Keratinocyte (primary cell): Measurements from ENCODE around the gene MYPN. TPM values are rescaled to one million over a fixed set of nuclear protein-coding genes. Genes with fewer than 3 reads are reported as not detected.
A peak's percentile ranks its signal among the peaks of the same experiment; 100 is the strongest.

Source experiments
- DNase-seq: peaks from one replicate; pipeline ENCODE4 v3.0.0-alpha.2; 2011; ENCODE audit warnings: low read depth, missing footprints, low spot score
- FAIRE-seq: peaks from 2 replicates; lab custom pipeline; 2011; peaks lifted over from hg19 to GRCh38; lab: Jason Lieb, UNC
- H2AFZ ChIP-seq: 2 replicates; pipeline ENCODE4 v1.6.0; 2012; ENCODE audit warnings: low read length, control low read depth, inconsistent platforms; ENCODE audit not compliant: control insufficient read depth
- H3K27ac ChIP-seq: 2 replicates; pipeline ENCODE4 v1.5.1; 2011; ENCODE audit warnings: low read length; ENCODE audit not compliant: control insufficient read depth, insufficient read depth
- H3K27me3 ChIP-seq: 3 replicates; pipeline ENCODE4 v1.6.0; 2011; ENCODE audit warnings: low read length; ENCODE audit not compliant: control insufficient read depth, insufficient read depth; ENCODE audit errors: extremely low read depth
- H3K36me3 ChIP-seq, 2 experiments: 2 replicates in 1 of 2; 3 replicates in 1 of 2; pipeline ENCODE4 v1.5.1; 2011; ENCODE audit warnings: low read length in 2 of 2, mild to moderate bottlenecking in 1 of 2; ENCODE audit not compliant: control insufficient read depth in 2 of 2, insufficient read depth in 2 of 2; ENCODE audit errors: extremely low read depth in 1 of 2
- H3K4me1 ChIP-seq: 3 replicates; pipeline ENCODE4 v1.5.1; 2011; ENCODE audit warnings: low read length; ENCODE audit not compliant: control insufficient read depth, insufficient read depth; ENCODE audit errors: extremely low read depth
- H3K4me2 ChIP-seq: 3 replicates; pipeline ENCODE4 v1.6.0; 2011; ENCODE audit warnings: low read depth, low read length; ENCODE audit not compliant: control insufficient read depth, insufficient read depth; ENCODE audit errors: extremely low read depth
- H3K4me3 ChIP-seq, 3 experiments: fragments of 200-600 bp in 1 of 3; sonication (generic) in 1 of 3; 2 replicates in 2 of 3; 3 replicates in 1 of 3; pipeline ENCODE4 v1.5.1; 2011 to 2016; ENCODE audit warnings: low read length in 3 of 3, mild to moderate bottlenecking in 3 of 3, control low read depth in 2 of 3, inconsistent platforms in 1 of 3, low read depth in 1 of 3, mixed read lengths in 1 of 3, mixed run types in 1 of 3, moderate library complexity in 1 of 3; ENCODE audit not compliant: control insufficient read depth in 2 of 3, insufficient read depth in 2 of 3; ENCODE audit errors: extremely low read depth in 1 of 3
- H3K79me2 ChIP-seq: 2 replicates; pipeline ENCODE4 v1.6.0; 2012; ENCODE audit warnings: low read length; ENCODE audit not compliant: control insufficient read depth, insufficient read depth
- H3K9ac ChIP-seq: 3 replicates; pipeline ENCODE4 v1.6.0; 2011; ENCODE audit warnings: low read length; ENCODE audit not compliant: control insufficient read depth, insufficient read depth; ENCODE audit errors: extremely low read depth
- H3K9me1 ChIP-seq: 3 replicates; pipeline ENCODE4 v1.6.0; 2011; ENCODE audit warnings: low read length; ENCODE audit not compliant: control insufficient read depth, insufficient read depth; ENCODE audit errors: extremely low read depth
- H3K9me3 ChIP-seq: 2 replicates; pipeline ENCODE4 v1.5.1; 2012; ENCODE audit warnings: low read depth, low read length; ENCODE audit not compliant: control insufficient read depth
- H4K20me1 ChIP-seq: 3 replicates; pipeline ENCODE4 v1.6.0; 2011; ENCODE audit warnings: low read length; ENCODE audit not compliant: control insufficient read depth, insufficient read depth; ENCODE audit errors: extremely low read depth
- CTCF ChIP-seq, 3 experiments: IDR thresholded peaks in 1 of 3; conservative IDR thresholded peaks in 1 of 3; optimal IDR thresholded peaks in 1 of 3; 2 replicates in 2 of 3; 3 replicates in 1 of 3; pipeline versions ENCODE3 to v1.5.1; 2011; ENCODE audit warnings: low read length in 3 of 3, mild to moderate bottlenecking in 3 of 3, moderate library complexity in 2 of 3, control low read depth in 1 of 3, inconsistent platforms in 1 of 3; ENCODE audit not compliant: insufficient read depth in 2 of 3; ENCODE audit errors: extremely low read depth in 1 of 3
- EZH2 ChIP-seq: IDR thresholded peaks from one replicate; pipeline ENCODE4 v1.6.1; 2012; ENCODE audit warnings: inconsistent platforms, mild to moderate bottlenecking, low read length, moderate library complexity
- dilution Hi-C: fragments of 300-500 bp; cut with MboI; formaldehyde crosslinking; loops from one replicate; pipeline ENCODE4 v1.7.0; 2020; ENCODE audit warnings: low sequenced_read_pairs; ENCODE audit not compliant: extremely low pct_ligation_motif_present
- polyA plus RNA-seq, 5 experiments: library from polyadenylated mRNA; depleted of rRNA in 3 of 5; stranded (reverse) in 3 of 5; stranded (forward) in 1 of 5; unstranded in 1 of 5; fragments of >200 nt; gene quantifications; 1 replicate in 1 of 5; 2 replicates in 3 of 5; 3 replicates in 1 of 5; pipeline versions ENCODE4 v1.2.1 to v1.2.3, GENCODE V29; 2011 to 2012; ENCODE audit warnings: missing spikeins in 2 of 5, low read depth in 1 of 5, low replicate concordance in 1 of 5

MYPN gene
- polyA plus RNA-seq, 1 donor (not counting 4 experiments of a cell fraction or from before 2014, with no cell fraction given), result 0.42 TPM

- Histone ChIP-seq H4K20me1 (no peaks in the 10 kb centered on the region), H3K27ac (no peak overlapping the region), H3K36me3 (no peaks in the 10 kb centered on the region), H3K9me3 (no peaks in the 10 kb centered on the region), H3K27me3 (no peaks in the 10 kb centered on the region), H3K9me1 (no peaks in the 10 kb centered on the region), H3K4me3 (no peak overlapping the region), H3K4me2 (no peak overlapping the region), H3K79me2 (no peaks in the 10 kb centered on the region), H3K9ac (no peak overlapping the region), H2AFZ (no peak overlapping the region), H3K4me1 (peaks cover 4% of the 10 kb centered on the region)
- DNase-seq (no peak), FAIRE-seq (no peak)
- dilution Hi-C loops, result no loop called here
- TF ChIP-seq EZH2, result no peak
Measured at GRCh38 chr10:68233046-68233445, 123.8 kb downstream of the MYPN start.

GRCh38 chr10:68235111-68235510 is 125.8 kb downstream of the MYPN start:
- peaks cover 4% of the 10 kb centered on the region for H3K4me1 ChIP-seq
- H3K27me3 ChIP-seq, result no peaks in the 10 kb centered on the region
- TF ChIP-seq EZH2 (no peak), CTCF (optimal IDR thresholded peaks at IDR 0.05 in 1 of 3, IDR thresholded peaks at IDR 0.05 in 1 of 3, conservative IDR thresholded peaks at IDR 0.05 in 1 of 3; ENCODE audit: extremely low read depth in 1 of 3, insufficient read depth in 2 of 3, low read length in 3 of 3) (no peak)
- DNase-seq, result no peak
- no peak overlapping the region for H3K4me3 ChIP-seq
- no peaks in the 10 kb centered on the region for H3K9me3 ChIP-seq
- no peak overlapping the region for H3K27ac ChIP-seq
- no peaks in the 10 kb centered on the region for H3K79me2 ChIP-seq
- no peak overlapping the region for H2AFZ ChIP-seq
- dilution Hi-C loops, result no loop called here
- H3K9me1 ChIP-seq, result no peaks in the 10 kb centered on the region
- peak; percentile 81 for FAIRE-seq
- H3K4me2 ChIP-seq, result no peak overlapping the region
- no peaks in the 10 kb centered on the region for H4K20me1 ChIP-seq
- no peaks in the 10 kb centered on the region for H3K36me3 ChIP-seq
- no peak overlapping the region for H3K9ac ChIP-seq

- H3K79me2 ChIP-seq, result no peaks in the 10 kb centered on the region
- H3K9me1 ChIP-seq, result no peaks in the 10 kb centered on the region
- H3K27me3 ChIP-seq, result no peaks in the 10 kb centered on the region
- DNase-seq (no peak), FAIRE-seq (no peak)
- no peak overlapping the region for H3K4me2 ChIP-seq
- H3K9me3 ChIP-seq, result no peaks in the 10 kb centered on the region
- no peak overlapping the region for H2AFZ ChIP-seq
- no peak overlapping the region for H3K4me3 ChIP-seq
- TF ChIP-seq EZH2, result no peak
- no peak for TF ChIP-seq CTCF (optimal IDR thresholded peaks at IDR 0.05 in 1 of 3, IDR thresholded peaks at IDR 0.05 in 1 of 3, conservative IDR thresholded peaks at IDR 0.05 in 1 of 3; ENCODE audit: extremely low read depth in 1 of 3, insufficient read depth in 2 of 3, low read length in 3 of 3)
- no peaks in the 10 kb centered on the region for H4K20me1 ChIP-seq
- peaks cover 4% of the 10 kb centered on the region for H3K4me1 ChIP-seq
- H3K27ac ChIP-seq, result no peak overlapping the region
- no peak overlapping the region for H3K9ac ChIP-seq
- dilution Hi-C loops, result no loop called here
- no peaks in the 10 kb centered on the region for H3K36me3 ChIP-seq
Measured at GRCh38 chr10:68235581-68235980, 126.3 kb downstream of the MYPN start.
